HG03039 (cell line): ENCODE data around the gene ZNF827.

Source experiments
- ATAC-seq: cut with Tn5 transposase; IDR thresholded peaks from one replicate; pipeline ENCODE4 v1.9.1; 2021; ENCODE audit warnings: mild to moderate bottlenecking, moderate library complexity; ENCODE audit not compliant: unreplicated experiment

ZNF827 gene

GRCh38 chr4:145732001-145732815 is 206.4 kb downstream of the ZNF827 start:
- no peak for ATAC-seq

- no peak for ATAC-seq
Measured at GRCh38 chr4:145731028-145731427, 207.6 kb downstream of the ZNF827 start.

- ATAC-seq: no peak
Measured at GRCh38 chr4:145730026-145730425, 208.6 kb downstream of the ZNF827 start.

GRCh38 chr4:145723336-145723735 is 215.3 kb downstream of the ZNF827 start:
- ATAC-seq: no peak

GRCh38 chr4:145722561-145722960 is 216.1 kb downstream of the ZNF827 start:
- no peak for ATAC-seq

GRCh38 chr4:145720656-145721055 is 218.0 kb downstream of the ZNF827 start:
- ATAC-seq: peak; percentile 28

GRCh38 chr4:145719752-145720624 is 218.6 kb downstream of the ZNF827 start:
- ATAC-seq: peak; percentile 75

- ATAC-seq: no peak
Measured at GRCh38 chr4:145716661-145717200, 221.9 kb downstream of the ZNF827 start.

- ATAC-seq: no peak
Measured at GRCh38 chr4:145716200-145716599, 222.4 kb downstream of the ZNF827 start.

- ATAC-seq: peak; percentile 91
Measured at GRCh38 chr4:145709843-145710242, 228.8 kb downstream of the ZNF827 start.

- no peak for ATAC-seq
Measured at GRCh38 chr4:145709336-145709735, 229.3 kb downstream of the ZNF827 start.
